Measurements from ENCODE around the gene GLG1. TPM values are rescaled to one million over a fixed set of nuclear protein-coding genes. Genes with fewer than 3 reads are reported as not detected.
"Not testable (repeated sequence)": the region's sequence is repeated elsewhere in the genome, so short reads cannot be mapped to it uniquely, and the experiment has no call there.

The GLG1 gene
- total RNA-seq, 2 experiments from 2014 or later, result 60.8 to 62.0 TPM

GRCh38 chr16:74550227-74551019, 56.5 kb downstream of the GLG1 start:
- peaks cover 24% of the 10 kb centered on the region for H3K4me1 Mint-ChIP-seq (ENCODE audit: low read depth)
- H3K27ac Mint-ChIP-seq; H3K4me3 Mint-ChIP-seq; H3K27me3 Mint-ChIP-seq (ENCODE audit: low read depth); H3K36me3 Mint-ChIP-seq (ENCODE audit: low read depth); H3K9me3 Mint-ChIP-seq; DNase-seq; intact Hi-C loops (cut with micrococcal nuclease); CTCF ChIA-PET: not testable (repeated sequence)

DNA sequence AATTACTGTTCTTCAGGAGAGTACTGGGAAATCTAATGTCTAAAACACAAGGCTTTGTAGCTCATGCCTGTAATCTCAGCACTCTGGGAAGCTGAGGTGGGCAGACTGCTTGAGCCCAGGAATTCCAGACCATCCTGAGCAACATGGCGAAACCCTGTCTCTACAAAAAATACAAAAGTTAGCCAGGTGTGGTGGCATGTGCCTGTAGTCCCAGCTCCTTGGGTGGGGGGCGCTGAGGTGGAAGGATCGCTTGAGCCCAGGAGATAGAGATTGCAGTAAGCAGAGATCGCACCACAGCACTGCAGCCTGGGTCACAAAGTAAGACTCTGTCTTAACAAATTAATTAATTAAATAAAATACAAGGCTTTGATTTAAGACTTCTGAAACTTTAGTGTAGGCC, 60.8 kb downstream of the GLG1 start:
- H3K27ac Mint-ChIP-seq; CTCF ChIA-PET; H3K4me3 Mint-ChIP-seq; H3K9me3 Mint-ChIP-seq; DNase-seq; H3K27me3 Mint-ChIP-seq (ENCODE audit: low read depth); intact Hi-C loops (cut with micrococcal nuclease); H3K36me3 Mint-ChIP-seq (ENCODE audit: low read depth): not testable (repeated sequence)
- H3K4me1 Mint-ChIP-seq (ENCODE audit: low read depth), result peaks cover 29% of the 10 kb centered on the region

GRCh38 chr16:74542911-74543578, 63.9 kb downstream of the GLG1 start:
- intact Hi-C loops (cut with micrococcal nuclease); H3K9me3 Mint-ChIP-seq: not testable (repeated sequence)

DNA sequence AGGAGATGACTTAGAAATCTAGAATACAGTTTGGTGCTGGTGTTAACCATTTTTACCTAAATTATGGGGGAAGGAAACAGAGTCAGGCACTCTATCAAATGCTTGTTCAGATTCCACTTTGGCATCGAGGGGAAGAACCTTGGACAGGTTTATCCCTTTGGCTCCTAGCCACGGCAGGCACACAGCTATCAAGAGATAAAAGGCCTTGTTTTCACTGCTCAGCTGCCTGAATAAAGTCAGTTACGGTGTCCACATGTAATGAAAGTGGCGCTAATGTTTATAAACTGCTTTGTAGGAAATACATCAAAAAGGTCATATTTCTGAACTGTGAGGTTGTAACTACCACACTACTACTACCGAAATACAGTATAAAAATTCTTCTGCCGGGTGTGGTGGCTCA, 66.3 kb downstream of the GLG1 start:
- H3K9me3 Mint-ChIP-seq; DNase-seq; CTCF ChIA-PET; H3K4me3 Mint-ChIP-seq; H3K27me3 Mint-ChIP-seq (ENCODE audit: low read depth); intact Hi-C loops (cut with micrococcal nuclease); H3K27ac Mint-ChIP-seq; H3K36me3 Mint-ChIP-seq (ENCODE audit: low read depth): not testable (repeated sequence)
- H3K4me1 Mint-ChIP-seq (ENCODE audit: low read depth), result peaks cover 26% of the 10 kb centered on the region

More at GRCh38 chr16:74542911-74543578, 63.9 kb downstream of the GLG1 start:
- DNase-seq; H3K4me3 Mint-ChIP-seq; H3K27ac Mint-ChIP-seq; H3K36me3 Mint-ChIP-seq (ENCODE audit: low read depth); H3K27me3 Mint-ChIP-seq (ENCODE audit: low read depth): not testable (repeated sequence)
- peaks cover 30% of the 10 kb centered on the region for H3K4me1 Mint-ChIP-seq (ENCODE audit: low read depth)
- CTCF ChIA-PET, result interaction anchor here (0.6 kb wide), 1 partner anchor 392 kb away, joined by 3 read pairs; no protein-coding TSS in a partner anchor

DNA sequence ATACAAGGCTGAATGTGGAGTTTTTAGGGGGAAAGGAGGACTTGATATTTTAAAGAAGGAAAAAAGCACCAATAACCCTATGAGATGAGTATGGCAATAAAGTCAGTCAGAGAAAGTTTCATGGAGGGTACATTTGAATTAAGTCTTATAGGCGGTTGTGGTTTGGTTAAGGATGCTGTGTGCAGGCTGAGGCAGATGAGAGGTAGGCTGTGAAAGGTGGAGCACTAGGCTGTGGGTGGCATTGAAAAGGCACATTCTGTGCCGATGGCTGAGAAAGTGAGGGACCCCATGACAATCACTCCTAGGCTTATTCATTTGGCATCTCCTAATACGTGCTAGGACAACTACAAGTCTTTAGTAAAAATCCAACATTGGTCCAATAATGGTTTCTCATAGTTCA, 68.1 kb downstream of the GLG1 start:
- H3K27me3 Mint-ChIP-seq (ENCODE audit: low read depth); H3K36me3 Mint-ChIP-seq (ENCODE audit: low read depth); intact Hi-C loops (cut with micrococcal nuclease); H3K9me3 Mint-ChIP-seq; CTCF ChIA-PET; H3K27ac Mint-ChIP-seq; DNase-seq; H3K4me3 Mint-ChIP-seq: not testable (repeated sequence)
- peaks cover 26% of the 10 kb centered on the region for H3K4me1 Mint-ChIP-seq (ENCODE audit: low read depth)

- not testable (repeated sequence) for H3K36me3 Mint-ChIP-seq (ENCODE audit: low read depth)
Observed at GRCh38 chr16:74537746-74538145, 69.2 kb downstream of the GLG1 start.

DNA sequence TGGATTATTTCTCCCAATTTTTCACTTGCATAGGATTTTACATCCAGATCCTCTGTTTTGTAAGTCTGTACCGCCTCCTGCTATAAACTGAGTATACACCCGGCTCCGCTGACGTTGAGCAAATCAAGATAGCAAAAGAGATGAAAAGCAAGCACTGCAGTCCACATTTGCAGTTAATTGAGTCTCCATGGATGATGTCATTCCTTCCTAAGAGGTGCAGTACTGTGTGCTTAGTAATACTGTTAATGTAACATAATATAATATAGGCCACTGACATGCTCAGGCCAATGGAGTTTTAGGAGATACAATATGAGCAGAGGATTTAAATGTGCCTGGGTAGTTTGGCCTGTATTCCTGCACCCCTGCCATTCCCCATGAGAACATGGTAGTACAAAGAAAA, 72.3 kb downstream of the GLG1 start:
- H3K27me3 Mint-ChIP-seq (ENCODE audit: low read depth); intact Hi-C loops (cut with micrococcal nuclease); CTCF ChIA-PET; H3K27ac Mint-ChIP-seq; H3K9me3 Mint-ChIP-seq; DNase-seq; H3K4me3 Mint-ChIP-seq; H3K36me3 Mint-ChIP-seq (ENCODE audit: low read depth): not testable (repeated sequence)
- H3K4me1 Mint-ChIP-seq (ENCODE audit: low read depth), result peaks cover 21% of the 10 kb centered on the region

More at GRCh38 chr16:74537746-74538145, 69.2 kb downstream of the GLG1 start:
- CTCF ChIA-PET; H3K9me3 Mint-ChIP-seq; DNase-seq; H3K4me3 Mint-ChIP-seq; intact Hi-C loops (cut with micrococcal nuclease); H3K27ac Mint-ChIP-seq; H3K27me3 Mint-ChIP-seq (ENCODE audit: low read depth): not testable (repeated sequence)
- H3K4me1 Mint-ChIP-seq (ENCODE audit: low read depth), result peaks cover 24% of the 10 kb centered on the region

GRCh38 chr16:74524926-74525325, 82.0 kb downstream of the GLG1 start:
- Mint-ChIP-seq H3K4me3 (no peak overlapping the region), H3K4me1 (ENCODE audit: low read depth) (peaks cover 6% of the 10 kb centered on the region), H3K36me3 (ENCODE audit: low read depth) (peaks cover 22% of the 10 kb centered on the region), H3K27ac (no peak overlapping the region), H3K27me3 (ENCODE audit: low read depth) (no peaks in the 10 kb centered on the region), H3K9me3 (no peaks in the 10 kb centered on the region)
- CTCF ChIA-PET, result no interaction called here
- DNase-seq, result no peak
- intact Hi-C loops (cut with micrococcal nuclease), result no loop called here

DNA sequence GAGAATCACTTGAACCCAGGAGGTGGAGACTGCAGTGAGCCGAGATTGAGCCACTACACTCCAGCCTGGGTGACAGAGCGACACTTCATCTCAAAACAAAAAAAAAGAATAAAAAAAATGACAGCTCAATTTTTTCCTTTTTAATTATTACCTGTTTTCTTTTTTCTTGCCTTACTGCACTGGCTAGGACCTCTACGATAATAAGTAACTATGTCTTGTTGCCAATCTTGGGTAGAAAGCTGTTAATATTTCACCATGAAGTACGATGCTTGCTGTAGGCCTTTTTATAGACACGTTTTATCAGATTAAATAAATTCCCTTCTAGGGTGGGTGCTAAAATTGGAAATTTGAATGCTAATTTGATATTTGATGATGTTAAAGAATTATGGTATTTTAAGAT, 82.8 kb downstream of the GLG1 start:
- Mint-ChIP-seq H3K4me1 (ENCODE audit: low read depth) (peaks cover 6% of the 10 kb centered on the region), H3K27me3 (ENCODE audit: low read depth) (no peaks in the 10 kb centered on the region), H3K4me3 (no peak overlapping the region), H3K27ac (no peak overlapping the region), H3K36me3 (ENCODE audit: low read depth) (peaks cover 25% of the 10 kb centered on the region), H3K9me3 (peaks cover 3% of the 10 kb centered on the region)
- intact Hi-C loops (cut with micrococcal nuclease), result no loop called here
- CTCF ChIA-PET, result no interaction called here
- DNase-seq, result no peak

GRCh38 chr16:74523706-74524105, 83.2 kb downstream of the GLG1 start:
- H3K27ac Mint-ChIP-seq; H3K4me1 Mint-ChIP-seq (ENCODE audit: low read depth); H3K27me3 Mint-ChIP-seq (ENCODE audit: low read depth); CTCF ChIA-PET; DNase-seq; H3K4me3 Mint-ChIP-seq; intact Hi-C loops (cut with micrococcal nuclease); H3K9me3 Mint-ChIP-seq: not testable (repeated sequence)
- peaks cover 24% of the 10 kb centered on the region for H3K36me3 Mint-ChIP-seq (ENCODE audit: low read depth)

DNA sequence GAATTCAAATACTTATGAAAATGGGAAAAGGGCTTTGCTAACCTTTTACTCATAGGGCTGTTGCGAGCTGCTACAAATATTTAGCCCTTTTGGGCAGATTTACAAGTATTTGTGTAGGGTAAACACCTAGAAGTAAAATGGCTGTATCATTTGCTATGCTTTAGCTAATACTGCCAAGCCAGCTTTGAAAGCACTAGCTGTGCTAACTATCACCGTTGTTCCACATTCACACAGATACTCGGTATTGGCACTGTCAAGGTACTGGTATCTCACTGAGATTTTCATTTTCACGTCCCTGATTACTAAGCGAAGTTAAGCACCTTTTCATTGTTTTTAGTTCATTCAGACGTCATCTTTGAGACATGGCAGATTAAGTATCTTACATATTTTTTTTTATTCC, 84.8 kb downstream of the GLG1 start:
- DNase-seq, result no peak
- CTCF ChIA-PET, result interaction anchor here (1.0 kb wide), 1 partner anchor 20 kb away, joined by 3 read pairs; no protein-coding TSS in a partner anchor
- H3K36me3 Mint-ChIP-seq (ENCODE audit: low read depth), result peaks cover 22% of the 10 kb centered on the region
- no peak overlapping the region for H3K4me3 Mint-ChIP-seq
- no peaks in the 10 kb centered on the region for H3K27me3 Mint-ChIP-seq (ENCODE audit: low read depth)
- peaks cover 5% of the 10 kb centered on the region for H3K9me3 Mint-ChIP-seq
- peaks cover 14% of the 10 kb centered on the region for H3K4me1 Mint-ChIP-seq (ENCODE audit: low read depth)
- no peak overlapping the region for H3K27ac Mint-ChIP-seq
- intact Hi-C loops (cut with micrococcal nuclease), result no loop called here

DNA sequence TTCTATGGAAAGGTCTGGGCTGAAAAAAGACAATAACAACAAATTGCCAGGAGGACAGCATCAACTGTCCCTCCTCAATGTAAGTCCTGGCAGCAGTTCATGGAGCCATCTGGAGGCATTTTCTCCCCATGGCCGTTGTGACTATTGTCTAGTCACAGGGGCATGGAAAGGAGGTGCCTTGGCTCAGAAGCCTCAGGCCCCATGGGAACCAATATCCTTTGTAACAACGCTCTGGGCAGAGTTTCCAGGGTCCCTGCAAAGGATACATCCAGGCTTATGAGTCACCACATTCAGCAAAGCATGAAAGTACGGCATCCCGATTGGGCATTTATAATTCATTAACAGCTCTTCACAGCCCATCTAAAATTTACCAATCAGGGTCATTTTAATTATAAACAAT, 85.2 kb downstream of the GLG1 start:
- no peak for DNase-seq
- Mint-ChIP-seq H3K27me3 (ENCODE audit: low read depth) (no peaks in the 10 kb centered on the region), H3K9me3 (peaks cover 5% of the 10 kb centered on the region), H3K36me3 (ENCODE audit: low read depth) (peaks cover 22% of the 10 kb centered on the region), H3K4me3 (no peak overlapping the region), H3K4me1 (ENCODE audit: low read depth) (peaks cover 18% of the 10 kb centered on the region), H3K27ac (no peak overlapping the region)
- CTCF ChIA-PET, result no interaction called here
- intact Hi-C loops (cut with micrococcal nuclease), result no loop called here

DNA sequence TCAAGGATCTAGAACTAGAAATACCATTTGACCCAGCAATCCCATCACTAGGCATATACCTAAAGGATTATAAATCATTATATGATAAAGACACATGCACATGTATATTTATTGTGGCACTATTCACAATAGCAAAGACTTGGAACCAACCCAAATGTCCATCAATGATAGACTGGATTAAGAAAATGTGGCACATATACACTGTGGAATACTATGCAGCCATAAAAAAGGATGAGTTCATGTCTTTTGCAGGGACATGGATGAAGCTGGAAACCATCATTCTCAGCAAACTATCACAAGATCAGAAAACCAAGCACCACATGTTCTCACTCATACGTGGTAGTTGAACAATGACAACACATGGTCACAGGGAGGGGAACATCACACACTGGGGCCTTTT, 88.0 kb downstream of the GLG1 start:
- H3K4me3 Mint-ChIP-seq; H3K9me3 Mint-ChIP-seq; H3K27me3 Mint-ChIP-seq (ENCODE audit: low read depth); H3K27ac Mint-ChIP-seq; intact Hi-C loops (cut with micrococcal nuclease); DNase-seq: not testable (repeated sequence)
- CTCF ChIA-PET, result interaction anchor here (0.5 kb wide), 1 partner anchor 54 kb away, joined by 5 read pairs; no protein-coding TSS in a partner anchor
- H3K4me1 Mint-ChIP-seq (ENCODE audit: low read depth), result peaks cover 39% of the 10 kb centered on the region
- H3K36me3 Mint-ChIP-seq (ENCODE audit: low read depth), result peaks cover 10% of the 10 kb centered on the region

All from activated naive CD4-positive, alpha-beta T cell treated with anti-CD3 and anti-CD28 coated beads for 36 hours (primary cell).